GM12878 (cell line): ENCODE results near the gene SLMAP.

ENCODE experiments used
- BRCA1 ChIP-seq: IDR thresholded peaks from 2 replicates; pipeline ENCODE4 v1.6.1; 2011; ENCODE audit warnings: low read depth, low read length, improper control_type of control experiment
- CREM ChIP-seq: IDR thresholded peaks from 2 replicates; pipeline ENCODE4 v1.6.1; 2014; ENCODE audit warnings: antibody characterized with exemption, low read depth
- HCFC1 ChIP-seq: fragments of 150-350 bp; IDR thresholded peaks from 2 replicates; pipeline ENCODE4 v1.6.1; 2014; ENCODE audit warnings: low read length
- JUNB ChIP-seq: IDR thresholded peaks from 2 replicates; pipeline ENCODE4 v1.6.1; 2016; ENCODE audit warnings: antibody characterized with exemption, mild to moderate bottlenecking
- KAT2A ChIP-seq: conservative IDR thresholded peaks from 2 replicates; pipeline ENCODE4 v1.6.1; 2011; ENCODE audit warnings: low read depth, low read length; ENCODE audit not compliant: control insufficient read depth
- POLR2AphosphoS5 ChIP-seq: IDR thresholded peaks from 2 replicates; pipeline ENCODE4 v1.6.1; 2011; ENCODE audit warnings: mild to moderate bottlenecking, low read length, inconsistent platforms
- RELA ChIP-seq: fragments of 450-650 bp; IDR thresholded peaks from 2 replicates; pipeline ENCODE4 v1.8.0; 2014; ENCODE audit warnings: borderline replicate concordance; ENCODE audit not compliant: partially characterized antibody
- YY1 ChIP-seq: IDR thresholded peaks from 2 replicates; pipeline ENCODE4 v1.6.1; 2011; ENCODE audit warnings: low read depth, mild to moderate bottlenecking, low read length
- ZSCAN29 ChIP-seq: fragments of 450-650 bp; IDR thresholded peaks from 2 replicates; pipeline ENCODE4 v1.6.1; 2017; ENCODE audit warnings: mild to moderate bottlenecking, moderate library complexity
- TF ChIP-seq, protein P1 (sequence below), 3 experiments: IDR thresholded peaks in 2 of 3; conservative IDR thresholded peaks in 1 of 3; 2 replicates each; pipeline ENCODE4 v1.5.1; 2011; ENCODE audit warnings: low read depth in 3 of 3, low read length in 3 of 3, mild to moderate bottlenecking in 3 of 3, control low read depth in 2 of 3, moderate library complexity in 2 of 3, inconsistent platforms in 1 of 3, mixed read lengths in 1 of 3; ENCODE audit not compliant: control insufficient read depth in 2 of 3, insufficient read depth in 1 of 3; ENCODE audit errors: extremely low read depth in 1 of 3

DNA sequence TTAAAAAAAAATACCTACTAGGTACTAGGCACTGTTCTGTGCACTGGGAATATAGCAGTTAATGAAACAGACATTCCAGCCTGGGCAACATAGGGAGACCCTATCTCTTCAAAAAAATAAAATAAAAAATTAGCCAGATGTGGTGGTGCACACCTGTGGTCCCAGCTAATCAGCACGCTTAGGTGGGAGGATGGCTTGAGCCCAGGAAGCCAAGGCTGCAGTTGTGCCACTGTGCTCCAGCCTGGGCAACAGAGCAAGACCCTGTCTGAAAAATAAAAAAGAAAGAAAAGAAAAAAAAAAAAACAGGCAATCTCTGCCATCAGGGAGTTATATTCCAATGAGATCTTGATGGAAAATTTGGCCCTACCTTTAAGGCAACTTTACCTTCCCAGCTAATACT, 137.0 kb downstream of the SLMAP start:
- TF ChIP-seq KAT2A (no peak), BRCA1 (no peak), POLR2AphosphoS5 (no peak), CREM (no peak), YY1 (no peak), HCFC1 (no peak), JUNB (no peak), ZSCAN29 (no peak), RELA (no peak)
- TF ChIP-seq, protein P1, sequence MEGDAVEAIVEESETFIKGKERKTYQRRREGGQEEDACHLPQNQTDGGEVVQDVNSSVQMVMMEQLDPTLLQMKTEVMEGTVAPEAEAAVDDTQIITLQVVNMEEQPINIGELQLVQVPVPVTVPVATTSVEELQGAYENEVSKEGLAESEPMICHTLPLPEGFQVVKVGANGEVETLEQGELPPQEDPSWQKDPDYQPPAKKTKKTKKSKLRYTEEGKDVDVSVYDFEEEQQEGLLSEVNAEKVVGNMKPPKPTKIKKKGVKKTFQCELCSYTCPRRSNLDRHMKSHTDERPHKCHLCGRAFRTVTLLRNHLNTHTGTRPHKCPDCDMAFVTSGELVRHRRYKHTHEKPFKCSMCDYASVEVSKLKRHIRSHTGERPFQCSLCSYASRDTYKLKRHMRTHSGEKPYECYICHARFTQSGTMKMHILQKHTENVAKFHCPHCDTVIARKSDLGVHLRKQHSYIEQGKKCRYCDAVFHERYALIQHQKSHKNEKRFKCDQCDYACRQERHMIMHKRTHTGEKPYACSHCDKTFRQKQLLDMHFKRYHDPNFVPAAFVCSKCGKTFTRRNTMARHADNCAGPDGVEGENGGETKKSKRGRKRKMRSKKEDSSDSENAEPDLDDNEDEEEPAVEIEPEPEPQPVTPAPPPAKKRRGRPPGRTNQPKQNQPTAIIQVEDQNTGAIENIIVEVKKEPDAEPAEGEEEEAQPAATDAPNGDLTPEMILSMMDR (IDR thresholded peaks at IDR 0.05 in 2 of 3, conservative IDR thresholded peaks at IDR 0.05 in 1 of 3; ENCODE audit: control insufficient read depth in 2 of 3, extremely low read depth in 1 of 3, insufficient read depth in 1 of 3, low read depth in 3 of 3, low read length in 3 of 3): no peak
